ENCODE results near the gene MAT2B. TPM values are rescaled to one million over a fixed set of nuclear protein-coding genes. Genes with fewer than 3 reads are reported as not detected.

MAT2B gene
- total and polyA plus RNA-seq, 9 of the 15 experiments (the other 6 are each of a cell fraction or from before 2014, with no cell fraction given), result 32.0 to 57.7 (median 43.6) TPM

DNA sequence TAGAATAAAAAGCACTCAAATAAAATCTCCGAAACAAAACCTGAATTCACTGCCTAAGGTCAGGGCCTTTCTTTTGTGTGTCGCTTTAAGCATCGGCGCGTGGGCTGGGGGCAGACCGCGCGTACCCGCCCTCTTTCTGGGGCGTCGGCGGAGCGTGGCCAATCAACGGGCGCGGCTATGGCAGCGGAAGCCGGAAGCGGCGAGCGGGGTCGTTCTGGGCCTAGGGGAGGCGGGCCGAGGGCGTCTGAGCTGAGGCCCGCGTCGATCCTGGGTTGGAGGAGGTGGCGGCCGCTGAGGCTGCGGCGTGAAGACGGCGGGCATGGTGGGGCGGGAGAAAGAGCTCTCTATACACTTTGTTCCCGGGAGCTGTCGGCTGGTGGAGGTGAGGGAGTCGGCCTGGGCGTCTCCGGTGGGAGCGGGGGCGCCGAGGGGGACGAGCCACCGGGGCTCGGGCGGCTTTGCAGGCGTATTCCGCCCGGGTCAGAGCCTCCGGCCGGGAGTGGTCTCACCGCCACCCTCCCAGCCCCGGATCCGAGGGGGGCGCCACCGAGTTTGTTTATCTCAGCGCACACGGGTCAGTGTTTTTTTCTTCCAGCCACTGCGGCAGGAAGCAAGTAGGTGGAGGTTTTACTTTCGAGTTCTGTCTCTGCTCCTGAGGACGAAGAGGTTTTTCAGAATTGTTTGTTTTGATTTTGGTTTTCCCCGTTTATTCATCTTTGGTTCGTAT lies at the start of gene MAT2B (continued):
- TF ChIP-seq SP2 (IDR thresholded peaks at IDR 0.05; ENCODE audit: extremely low read depth, low read depth, low read length, poor library complexity, severe bottlenecking), result peak; percentile 37
- TF ChIP-seq, protein P1, sequence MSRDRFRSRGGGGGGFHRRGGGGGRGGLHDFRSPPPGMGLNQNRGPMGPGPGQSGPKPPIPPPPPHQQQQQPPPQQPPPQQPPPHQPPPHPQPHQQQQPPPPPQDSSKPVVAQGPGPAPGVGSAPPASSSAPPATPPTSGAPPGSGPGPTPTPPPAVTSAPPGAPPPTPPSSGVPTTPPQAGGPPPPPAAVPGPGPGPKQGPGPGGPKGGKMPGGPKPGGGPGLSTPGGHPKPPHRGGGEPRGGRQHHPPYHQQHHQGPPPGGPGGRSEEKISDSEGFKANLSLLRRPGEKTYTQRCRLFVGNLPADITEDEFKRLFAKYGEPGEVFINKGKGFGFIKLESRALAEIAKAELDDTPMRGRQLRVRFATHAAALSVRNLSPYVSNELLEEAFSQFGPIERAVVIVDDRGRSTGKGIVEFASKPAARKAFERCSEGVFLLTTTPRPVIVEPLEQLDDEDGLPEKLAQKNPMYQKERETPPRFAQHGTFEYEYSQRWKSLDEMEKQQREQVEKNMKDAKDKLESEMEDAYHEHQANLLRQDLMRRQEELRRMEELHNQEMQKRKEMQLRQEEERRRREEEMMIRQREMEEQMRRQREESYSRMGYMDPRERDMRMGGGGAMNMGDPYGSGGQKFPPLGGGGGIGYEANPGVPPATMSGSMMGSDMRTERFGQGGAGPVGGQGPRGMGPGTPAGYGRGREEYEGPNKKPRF (IDR thresholded peaks at IDR 0.05; ENCODE audit: low read depth, low read length), result no peak
- no peak for TF ChIP-seq ZNF174 (CRISPR knock-in tag; IDR thresholded peaks at IDR 0.05)
- no peak for TF ChIP-seq MCM7 (IDR thresholded peaks at IDR 0.05)
- no peak for TF ChIP-seq ZNF695 (CRISPR knock-in tag; IDR thresholded peaks at IDR 0.05)
- 0 out of 2 replicates have a peak, but pooled peaks have one; percentile 76 for TF ChIP-seq NBN (IDR thresholded peaks at IDR 0.05; ENCODE audit: low read depth)
- 0 out of 2 replicates have a peak, but pooled peaks have one; percentile 44 for TF ChIP-seq DNMT1 (IDR thresholded peaks at IDR 0.05)
- TF ChIP-seq, protein P2, sequence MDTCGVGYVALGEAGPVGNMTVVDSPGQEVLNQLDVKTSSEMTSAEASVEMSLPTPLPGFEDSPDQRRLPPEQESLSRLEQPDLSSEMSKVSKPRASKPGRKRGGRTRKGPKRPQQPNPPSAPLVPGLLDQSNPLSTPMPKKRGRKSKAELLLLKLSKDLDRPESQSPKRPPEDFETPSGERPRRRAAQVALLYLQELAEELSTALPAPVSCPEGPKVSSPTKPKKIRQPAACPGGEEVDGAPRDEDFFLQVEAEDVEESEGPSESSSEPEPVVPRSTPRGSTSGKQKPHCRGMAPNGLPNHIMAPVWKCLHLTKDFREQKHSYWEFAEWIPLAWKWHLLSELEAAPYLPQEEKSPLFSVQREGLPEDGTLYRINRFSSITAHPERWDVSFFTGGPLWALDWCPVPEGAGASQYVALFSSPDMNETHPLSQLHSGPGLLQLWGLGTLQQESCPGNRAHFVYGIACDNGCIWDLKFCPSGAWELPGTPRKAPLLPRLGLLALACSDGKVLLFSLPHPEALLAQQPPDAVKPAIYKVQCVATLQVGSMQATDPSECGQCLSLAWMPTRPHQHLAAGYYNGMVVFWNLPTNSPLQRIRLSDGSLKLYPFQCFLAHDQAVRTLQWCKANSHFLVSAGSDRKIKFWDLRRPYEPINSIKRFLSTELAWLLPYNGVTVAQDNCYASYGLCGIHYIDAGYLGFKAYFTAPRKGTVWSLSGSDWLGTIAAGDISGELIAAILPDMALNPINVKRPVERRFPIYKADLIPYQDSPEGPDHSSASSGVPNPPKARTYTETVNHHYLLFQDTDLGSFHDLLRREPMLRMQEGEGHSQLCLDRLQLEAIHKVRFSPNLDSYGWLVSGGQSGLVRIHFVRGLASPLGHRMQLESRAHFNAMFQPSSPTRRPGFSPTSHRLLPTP (IDR thresholded peaks at IDR 0.05; ENCODE audit: borderline replicate concordance, extremely low read depth, insufficient read length), result no peak
- no peak for TF ChIP-seq JUNB (CRISPR knock-in tag; conservative IDR thresholded peaks at IDR 0.05)
- no peak for TF ChIP-seq ZNF3 (CRISPR knock-in tag; IDR thresholded peaks at IDR 0.05)
- TF ChIP-seq SMAD2 (IDR thresholded peaks at IDR 0.05; ENCODE audit: low read depth, low read length), result no peak
- TF ChIP-seq TGIF2 (CRISPR knock-in tag; IDR thresholded peaks at IDR 0.05), result no peak
- TF ChIP-seq CHD4 (IDR thresholded peaks at IDR 0.05; ENCODE audit: insufficient read depth, insufficient replicate concordance, low read depth, low read length, poor library complexity, severe bottlenecking), result no peak
- peak; percentile 54 for TF ChIP-seq NFYB (IDR thresholded peaks at IDR 0.05; ENCODE audit: extremely low read depth, insufficient read length)
- peak; percentile 14 to 78 (median 57) for TF ChIP-seq YY1 (IDR thresholded peaks at IDR 0.05; ENCODE audit: borderline replicate concordance in 1 of 3, control insufficient read depth in 1 of 3, extremely low read depth in 1 of 3, insufficient read depth in 3 of 3, insufficient read length in 1 of 3, insufficient replicate concordance in 2 of 3, low read depth in 1 of 3, low read length in 2 of 3)
- TF ChIP-seq ELF2 (CRISPR knock-in tag; IDR thresholded peaks at IDR 0.05), result peak; percentile 84
- peak; percentile 78 for TF ChIP-seq TAF9B (IDR thresholded peaks at IDR 0.05; ENCODE audit: partially characterized antibody)
- no peak for TF ChIP-seq ZBED1 (IDR thresholded peaks at IDR 0.05)
- TF ChIP-seq BRD9 (IDR thresholded peaks at IDR 0.05; ENCODE audit: low read depth, partially characterized antibody), result peak; percentile 50
- no peak for TF ChIP-seq BRCA1 (IDR thresholded peaks at IDR 0.05)
- no peak for TF ChIP-seq BRCA1 (CRISPR knock-in tag; IDR thresholded peaks at IDR 0.05)
- no peak for TF ChIP-seq TCFL5 (CRISPR knock-in tag; conservative IDR thresholded peaks at IDR 0.05)
- TF ChIP-seq ZNF133 (CRISPR knock-in tag; IDR thresholded peaks at IDR 0.05), result no peak
- TF ChIP-seq TOE1 (IDR thresholded peaks at IDR 0.05; ENCODE audit: borderline replicate concordance), result peak; percentile 76; the same call in 1 of the 2 replicates
- no peak for TF ChIP-seq TOE1 (CRISPR knock-in tag; IDR thresholded peaks at IDR 0.05; ENCODE audit: borderline replicate concordance, low read depth)

All from K562 (cell line).